GM21447 (cell line): Measurements from ENCODE around the gene ZNF223.
A peak's percentile ranks its signal among the peaks of the same experiment; 100 is the strongest.

Experiments used
- ATAC-seq: cut with Tn5 transposase; IDR thresholded peaks from one replicate; pipeline ENCODE4 v1.9.1; 2021; ENCODE audit not compliant: unreplicated experiment

ZNF223 gene

DNA sequence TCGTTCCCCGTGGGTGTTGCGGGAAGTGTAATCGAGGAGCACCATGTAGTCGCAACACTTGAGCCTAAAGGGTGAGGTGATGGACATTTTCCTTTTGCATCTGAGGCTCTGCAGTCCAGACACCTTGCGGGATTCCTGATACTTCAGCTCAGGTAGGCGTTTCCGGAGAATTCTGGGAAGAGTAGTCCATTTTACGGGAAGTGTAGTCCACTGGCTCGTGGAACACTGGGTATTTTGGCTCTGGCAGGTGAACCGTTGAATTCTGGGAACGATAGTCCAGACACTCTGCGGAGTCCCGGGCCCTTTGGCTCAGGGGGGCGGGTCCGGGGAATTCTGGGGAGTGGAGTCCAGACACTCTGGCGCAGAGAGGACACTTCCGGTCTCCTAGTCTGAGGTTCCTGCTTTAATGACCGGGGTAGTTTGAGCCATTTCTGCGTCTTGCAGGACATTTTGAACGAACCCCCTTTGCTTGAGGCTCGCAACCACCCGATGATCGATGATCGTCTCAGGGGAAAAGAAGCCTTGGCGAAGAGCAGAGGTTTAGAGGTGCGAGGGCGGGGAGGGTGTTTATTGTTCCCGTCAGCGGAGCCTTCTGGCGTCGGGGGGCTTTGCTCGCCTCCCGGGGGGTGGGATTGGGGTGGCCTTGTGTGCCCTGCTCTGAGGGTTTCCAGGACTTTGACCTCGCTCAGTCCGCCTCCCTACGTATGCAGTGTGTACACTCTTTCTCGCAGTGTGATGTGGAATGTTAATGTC, at the start of gene ZNF223:
TSS of gene ZNF223 (plus strand) at position 387 of the 753 bp plus-strand sequence. CDS start 3,141 bp downstream, outside the sequence.
- peak; percentile 61 for ATAC-seq

DNA sequence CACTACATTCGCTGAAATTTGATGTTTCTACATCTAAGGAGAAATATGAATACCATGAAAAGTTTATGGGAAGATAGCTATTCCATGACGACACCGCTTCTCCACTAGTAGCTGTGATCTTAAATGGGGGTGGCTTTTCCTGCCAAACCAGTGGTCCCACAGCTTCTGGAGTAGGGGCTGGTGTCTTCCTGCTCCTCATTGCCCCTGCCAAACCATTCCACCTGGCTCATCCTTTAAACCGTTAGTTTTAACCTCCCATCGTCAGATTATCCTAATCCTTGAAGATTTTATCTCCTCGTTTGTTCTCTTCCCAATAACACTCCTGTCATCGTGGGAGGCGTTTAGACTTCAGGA, 49.6 kb upstream of the ZNF223 start:
- ATAC-seq, result no peak

DNA sequence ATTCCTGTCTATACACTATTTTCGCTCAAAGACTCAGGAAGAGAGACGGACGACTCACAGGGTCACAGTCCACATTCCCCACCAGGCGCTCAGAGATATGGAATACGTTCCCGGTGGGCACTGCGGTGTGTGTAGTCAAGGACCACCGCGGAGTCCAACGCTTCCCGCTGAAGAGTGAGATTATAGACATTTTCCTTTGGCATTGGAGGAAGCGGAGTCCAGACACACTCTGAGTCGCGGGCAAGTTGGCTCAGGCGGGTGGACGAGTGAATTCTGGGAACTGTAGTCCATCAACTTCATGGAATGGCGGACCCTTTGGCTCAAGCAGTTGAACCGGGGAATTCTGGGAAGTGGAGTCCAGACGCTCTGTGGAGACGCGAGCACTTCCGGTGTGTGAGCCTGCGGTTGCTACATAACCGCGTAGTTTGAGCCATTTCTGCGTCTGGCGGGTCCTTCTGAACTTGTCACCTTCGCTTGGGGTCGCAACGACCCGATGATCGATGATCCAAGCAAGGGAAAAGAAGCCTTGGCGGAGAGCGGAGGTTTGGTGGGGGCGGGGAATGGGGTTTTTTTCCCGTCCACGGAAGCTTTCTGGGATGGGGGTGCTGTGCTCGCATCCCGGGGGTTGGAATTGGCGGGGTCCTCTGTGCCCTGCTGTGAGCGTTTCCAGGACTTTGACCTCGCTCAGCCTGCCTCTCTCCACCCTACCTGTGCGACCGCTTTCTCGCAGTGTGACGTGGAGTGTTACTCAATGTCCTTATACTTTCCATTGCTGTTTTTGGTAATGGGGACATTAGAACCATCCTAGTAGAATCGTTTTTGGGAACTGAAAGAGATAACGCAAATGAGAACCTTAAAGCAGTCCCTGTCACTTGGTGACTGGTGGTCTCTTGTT, 49.0 kb upstream of the ZNF223 start, which contains the start of gene ZNF230:
TSS of gene ZNF230 (plus strand) at position 392 of the 895 bp plus-strand sequence. CDS start 4,122 bp downstream, outside the sequence.
- peak; percentile 93 for ATAC-seq

DNA sequence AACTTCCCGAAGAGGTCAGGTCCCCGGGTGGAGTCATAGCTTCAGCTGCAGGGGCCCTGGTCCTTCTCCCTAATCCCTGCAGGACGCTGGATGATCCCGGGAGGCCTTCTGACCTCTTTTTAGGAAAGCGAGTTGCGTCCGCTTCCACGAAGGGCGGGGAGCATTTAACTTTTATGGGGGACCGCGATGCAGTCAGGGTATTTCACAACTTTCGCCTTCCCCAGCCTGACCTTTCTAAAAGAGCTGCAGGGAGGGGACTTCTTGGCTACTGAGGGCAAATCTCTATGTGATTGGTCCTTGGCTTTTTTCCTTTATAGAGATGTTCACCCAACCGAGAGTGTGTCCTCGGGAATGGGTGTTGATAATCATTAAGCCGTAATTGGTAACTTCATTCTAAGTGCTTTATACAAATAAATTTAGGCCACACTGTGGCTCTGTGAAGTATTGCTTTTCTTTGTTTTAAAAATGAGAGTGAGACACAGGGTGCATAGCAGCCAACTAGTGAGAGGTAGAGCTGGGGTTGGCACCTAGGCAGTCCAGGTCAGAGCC, 48.3 kb upstream of the ZNF223 start:
- ATAC-seq, result peak; percentile 26

DNA sequence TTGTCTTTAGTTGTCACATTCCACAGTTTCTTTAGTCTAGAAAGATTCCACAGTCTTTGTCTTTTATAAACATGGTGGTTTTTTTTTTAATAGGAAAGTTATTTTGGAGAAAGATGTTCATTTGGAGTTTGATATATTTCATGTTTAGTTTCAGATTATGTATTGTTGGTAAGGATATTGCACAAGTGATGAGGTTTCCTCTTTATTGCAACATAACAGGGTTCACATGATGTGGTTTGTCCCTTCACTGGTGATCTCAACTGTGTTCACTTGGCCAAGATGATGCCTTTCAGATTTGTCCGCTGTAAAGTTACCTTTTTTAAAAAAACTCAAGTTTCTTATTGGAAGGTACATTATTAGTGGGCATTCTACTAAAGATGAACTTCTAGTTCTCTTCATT, 45.9 kb upstream of the ZNF223 start:
- no peak for ATAC-seq

DNA sequence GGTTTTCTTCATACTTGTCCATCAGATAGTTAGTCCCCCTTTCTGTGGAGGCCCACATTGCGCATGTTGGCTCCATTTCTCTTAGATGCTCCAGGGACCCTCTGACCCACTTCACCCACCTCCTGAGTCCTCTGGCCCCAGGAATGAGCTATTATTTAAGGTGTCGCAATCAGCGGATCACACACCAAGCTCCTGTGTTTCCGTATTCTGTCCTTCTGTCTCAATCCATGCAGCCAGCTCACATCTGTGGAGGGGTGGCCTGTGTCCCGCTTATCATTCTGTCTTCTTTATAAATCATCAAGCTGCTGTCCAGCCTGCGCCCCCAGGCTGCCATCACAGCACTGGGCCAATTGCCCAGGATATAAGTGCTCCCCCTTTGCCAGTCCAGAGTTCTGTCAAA, 44.4 kb upstream of the ZNF223 start:
- no peak for ATAC-seq

DNA sequence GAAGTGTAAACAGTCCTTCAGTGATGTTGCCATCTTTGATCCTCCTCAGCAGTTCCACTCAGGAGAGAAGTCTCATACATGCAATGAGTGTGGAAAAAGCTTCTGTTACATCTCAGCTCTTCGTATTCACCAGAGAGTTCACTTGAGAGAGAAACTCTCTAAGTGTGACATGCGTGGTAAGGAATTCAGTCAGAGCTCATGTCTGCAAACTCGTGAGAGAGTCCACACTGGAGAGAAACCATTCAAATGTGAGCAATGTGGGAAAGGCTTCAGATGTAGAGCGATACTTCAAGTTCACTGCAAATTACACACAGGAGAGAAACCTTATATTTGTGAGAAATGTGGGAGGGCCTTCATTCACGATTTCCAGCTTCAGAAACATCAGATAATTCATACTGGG, 41.4 kb upstream of the ZNF223 start:
- ATAC-seq, result no peak

DNA sequence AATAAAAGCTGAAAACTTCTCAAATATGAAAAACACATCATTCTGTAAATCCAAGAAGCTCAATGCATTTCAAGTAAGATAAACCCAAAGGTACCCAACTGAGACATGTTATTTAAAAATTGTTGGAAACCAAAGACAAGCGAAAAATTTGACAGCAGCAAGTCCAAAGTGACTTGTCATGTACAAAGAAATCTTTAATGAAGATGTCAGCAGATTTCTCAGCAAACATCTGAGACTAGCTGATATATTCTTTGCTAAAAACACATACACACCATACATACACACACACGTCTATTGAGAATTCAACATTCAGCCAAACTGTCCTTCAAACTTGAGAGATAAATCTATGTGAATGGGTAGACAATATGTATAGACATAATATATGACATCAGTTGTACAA, 32.3 kb upstream of the ZNF223 start:
- ATAC-seq, result no peak

DNA sequence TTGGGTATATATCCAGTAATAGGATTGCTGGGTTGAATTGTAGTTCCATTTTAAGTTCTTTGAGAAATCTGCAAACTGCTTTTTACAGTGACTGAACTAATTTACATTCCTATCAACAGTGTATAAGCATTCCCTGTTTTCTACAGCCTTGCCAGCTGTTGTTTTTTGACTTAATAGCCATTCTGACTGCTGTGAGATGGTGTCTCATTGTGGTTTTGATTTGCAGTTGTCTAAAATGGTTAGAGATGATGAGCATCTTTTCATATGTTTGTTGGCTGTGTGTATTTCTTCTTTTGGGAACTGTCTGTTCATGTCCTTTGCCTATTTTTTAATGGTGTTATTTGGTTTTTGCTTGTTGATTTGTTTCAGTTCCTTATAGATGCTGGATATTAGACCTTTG, 30.6 kb upstream of the ZNF223 start:
- no peak for ATAC-seq

DNA sequence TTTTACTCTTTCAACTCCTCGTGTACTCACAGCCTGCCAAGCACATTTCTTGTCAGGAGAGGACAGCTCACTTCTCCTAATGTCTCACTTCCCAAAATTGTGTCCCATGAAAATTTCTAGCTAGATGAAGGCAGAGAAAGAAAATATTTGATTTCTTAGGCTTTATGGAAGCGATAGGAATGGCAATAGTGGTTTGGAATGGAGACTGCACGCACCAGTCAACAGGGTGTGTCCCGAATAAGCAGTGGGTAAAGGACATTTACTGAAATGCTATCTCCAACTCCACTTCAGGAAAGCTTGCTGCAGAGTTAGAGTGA, 27.0 kb upstream of the ZNF223 start:
- ATAC-seq, result no peak

DNA sequence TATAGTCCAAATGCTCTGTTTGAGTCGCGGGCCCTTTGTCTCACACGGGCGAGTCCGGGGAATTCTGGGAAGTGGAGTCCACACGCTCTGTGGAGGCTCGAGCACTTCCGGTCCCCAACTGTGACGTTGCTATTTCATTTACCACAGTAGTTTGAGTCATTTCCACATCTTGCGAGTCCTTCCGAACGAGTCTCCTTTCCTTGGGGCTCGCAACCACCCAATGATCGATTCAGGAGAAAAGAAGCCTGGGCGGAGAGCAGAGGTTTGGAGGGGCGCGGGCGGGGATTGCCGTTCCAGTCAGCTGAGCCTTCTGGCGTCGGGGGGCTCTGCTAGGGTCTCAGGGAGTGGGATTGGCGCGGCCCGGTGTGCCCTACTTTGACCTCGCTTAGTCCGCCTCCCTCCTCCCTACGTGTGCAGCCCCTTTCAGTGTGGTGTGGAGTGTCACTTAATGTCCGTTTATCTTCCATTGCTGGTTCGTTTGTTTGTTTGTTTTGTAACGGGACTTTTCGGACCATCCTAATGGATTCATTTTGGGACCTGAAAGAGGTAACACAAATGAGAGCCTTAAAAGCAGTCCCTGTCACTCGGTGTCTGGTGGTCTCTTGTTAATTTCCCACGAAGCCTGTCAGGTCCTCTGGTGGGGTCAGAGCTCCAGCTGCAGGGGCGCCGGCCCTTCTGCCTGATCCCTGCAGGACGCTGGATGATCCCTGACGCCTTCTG, 26.5 kb upstream of the ZNF223 start, which contains the start of gene ZNF222:
TSS of gene ZNF222 (plus strand) at position 163 of the 720 bp plus-strand sequence. CDS start at position 221, 58 bp downstream.
- ATAC-seq, result peak; percentile 96

DNA sequence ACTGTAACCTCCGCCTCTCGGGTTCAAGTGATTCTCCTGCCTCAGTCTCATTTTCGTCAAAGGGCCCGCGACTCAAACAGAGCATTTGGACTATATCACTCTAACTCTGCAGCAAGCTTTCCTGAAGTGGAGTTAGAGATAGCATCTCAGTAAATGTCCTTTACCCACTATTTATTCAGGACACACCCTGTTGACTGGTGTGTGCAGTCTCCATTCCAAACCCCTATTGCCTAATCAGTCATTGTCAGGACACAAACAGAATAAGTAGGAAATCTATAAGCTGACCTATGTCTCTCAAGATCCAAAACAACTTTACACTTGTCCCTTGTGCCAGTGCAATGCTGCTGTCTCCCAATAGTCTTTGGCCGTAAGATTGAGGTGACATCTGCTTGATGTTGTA, 25.2 kb upstream of the ZNF223 start:
- ATAC-seq, result no peak

DNA sequence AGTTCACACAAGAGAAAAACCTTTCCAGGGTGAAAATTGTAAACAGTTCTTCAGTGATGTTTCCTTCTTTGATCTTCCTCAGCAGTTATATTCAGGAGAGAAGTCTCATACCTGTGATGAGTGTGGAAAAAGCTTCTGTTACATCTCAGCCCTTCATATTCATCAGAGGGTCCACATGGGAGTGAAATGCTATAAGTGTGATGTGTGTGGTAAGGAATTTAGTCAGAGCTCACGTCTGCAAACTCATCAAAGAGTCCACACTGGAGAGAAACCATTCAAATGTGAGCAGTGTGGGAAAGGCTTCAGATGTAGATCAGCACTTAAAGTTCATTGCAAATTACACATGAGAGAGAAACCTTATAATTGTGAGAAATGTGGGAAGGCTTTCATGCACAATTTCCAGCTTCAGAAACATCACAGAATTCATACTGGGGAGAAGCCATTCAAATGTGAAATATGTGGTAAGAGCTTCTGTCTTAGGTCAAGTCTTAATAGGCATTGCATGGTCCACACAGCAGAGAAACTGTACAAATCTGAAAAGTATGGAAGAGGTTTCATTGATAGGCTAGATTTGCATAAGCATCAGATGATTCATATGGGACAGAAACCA, 19.7 kb upstream of the ZNF223 start:
- ATAC-seq, result no peak

DNA sequence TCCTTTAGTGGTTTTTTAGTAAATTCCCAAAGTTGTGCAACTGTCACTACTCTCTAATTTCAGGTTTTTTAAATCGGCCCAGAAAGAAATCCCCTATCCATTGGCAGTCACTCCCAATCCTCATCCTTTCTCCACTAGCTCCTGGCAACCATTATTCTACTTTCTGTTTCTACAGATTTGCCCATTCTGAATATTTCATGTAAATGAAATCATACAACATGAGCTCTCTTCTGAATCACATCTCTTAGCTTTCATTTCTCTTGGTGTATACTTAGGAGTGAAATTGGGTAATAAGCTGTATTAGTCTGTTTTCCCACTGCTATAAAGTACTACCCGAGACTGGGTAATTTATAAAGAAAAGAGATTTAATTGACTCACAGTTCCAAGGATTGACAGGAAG, 9.7 kb upstream of the ZNF223 start:
- ATAC-seq, result no peak

DNA sequence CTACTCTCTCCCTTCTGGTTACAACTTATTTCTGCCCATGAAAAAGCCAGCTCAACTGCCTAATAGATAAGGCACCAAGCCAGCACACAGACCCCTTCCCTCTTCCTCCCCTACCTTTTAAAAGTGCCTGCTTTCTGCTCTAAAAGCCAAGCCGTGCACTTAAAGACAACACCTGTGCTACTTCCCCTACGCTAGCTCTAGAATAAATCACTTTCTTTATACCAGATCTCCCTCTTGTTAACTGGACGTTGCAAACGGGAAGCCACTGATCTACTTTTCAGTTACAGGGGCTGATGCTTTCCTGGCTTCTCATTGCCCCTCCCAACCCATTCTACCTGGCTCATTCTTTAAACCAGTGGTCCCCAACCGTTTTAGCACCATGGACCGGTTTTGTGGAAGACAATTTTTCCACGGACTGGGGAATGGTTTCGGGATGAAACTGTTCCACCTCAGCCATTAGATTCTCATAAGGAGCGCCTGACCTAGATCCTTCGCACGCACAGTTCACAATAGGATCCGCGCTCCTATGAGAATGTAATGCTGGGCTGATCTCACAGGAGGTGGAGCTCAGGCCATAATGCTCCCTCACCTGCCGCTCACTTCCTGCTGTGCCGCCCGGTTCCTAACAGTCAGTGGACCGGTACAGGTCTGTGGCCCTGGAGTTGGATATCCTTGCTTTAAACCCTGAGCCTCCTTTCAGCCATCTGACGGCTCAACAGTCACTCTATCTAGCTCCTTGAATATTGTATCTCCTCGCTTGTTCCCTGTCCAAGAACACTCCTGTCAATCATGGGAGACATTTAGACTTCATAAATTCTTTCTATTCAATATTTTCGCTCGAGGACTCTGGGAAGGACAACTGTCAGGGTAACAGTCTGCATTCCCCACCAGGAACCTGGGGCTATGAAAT, 841 bp upstream of the ZNF223 start:
- no peak for ATAC-seq

DNA sequence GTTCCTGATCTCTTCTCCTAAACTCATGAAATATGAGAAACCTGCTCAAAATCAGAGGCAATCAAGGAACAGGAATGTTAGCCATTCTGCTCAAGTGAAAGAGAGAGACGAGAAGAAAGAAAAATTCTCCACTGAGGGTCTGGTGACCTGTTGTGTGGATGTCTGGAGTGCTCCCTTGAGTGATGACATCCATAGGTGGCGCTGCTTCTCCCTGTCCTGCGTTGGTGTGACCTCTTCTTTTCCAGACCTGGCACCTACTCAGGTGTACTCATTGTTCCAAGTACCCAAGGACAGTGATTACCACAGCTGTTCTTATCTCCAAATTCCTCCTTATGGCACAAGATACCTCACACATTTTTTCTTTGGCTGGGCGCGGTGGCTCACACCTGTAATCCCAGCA, 4.0 kb downstream of the ZNF223 start:
- no peak for ATAC-seq

DNA sequence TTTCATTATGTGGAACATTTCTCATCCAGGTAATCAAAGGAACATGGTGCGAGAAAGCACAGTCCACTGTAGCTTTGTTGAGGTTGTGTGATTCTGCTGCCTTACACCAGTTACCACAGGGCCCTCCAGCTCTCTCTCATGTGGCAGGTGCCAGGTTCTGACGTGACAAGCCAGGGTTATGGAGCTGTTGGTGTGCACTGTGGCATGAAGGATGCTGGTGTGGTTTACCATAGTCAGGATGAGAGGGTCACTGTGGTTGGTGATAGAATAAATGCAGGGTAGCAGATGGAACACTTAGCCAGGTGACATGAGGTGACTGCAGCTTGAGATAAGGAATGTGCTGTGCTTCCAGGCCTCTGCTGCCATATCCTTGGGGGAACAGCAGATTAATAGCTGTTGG, 7.4 kb downstream of the ZNF223 start:
- no peak for ATAC-seq

DNA sequence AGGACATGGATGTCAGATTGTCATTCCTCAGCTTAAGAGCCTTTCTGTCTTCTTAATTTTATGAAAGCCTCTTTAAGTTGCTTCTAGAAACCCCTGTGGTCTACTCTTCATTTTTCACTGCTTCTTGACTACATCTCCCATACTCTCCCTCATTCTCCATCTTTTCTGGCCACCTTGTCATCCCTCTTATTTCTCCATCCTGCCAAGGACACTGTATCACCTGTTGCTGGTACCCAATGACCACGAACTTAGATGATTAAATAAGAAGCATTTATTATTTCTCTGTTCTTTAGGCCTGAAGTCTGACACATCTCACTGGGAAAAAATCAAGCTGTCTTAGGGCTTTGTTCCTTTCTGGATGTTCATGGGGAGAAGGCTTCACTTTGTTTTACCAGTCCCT, 9.2 kb downstream of the ZNF223 start:
- no peak for ATAC-seq

DNA sequence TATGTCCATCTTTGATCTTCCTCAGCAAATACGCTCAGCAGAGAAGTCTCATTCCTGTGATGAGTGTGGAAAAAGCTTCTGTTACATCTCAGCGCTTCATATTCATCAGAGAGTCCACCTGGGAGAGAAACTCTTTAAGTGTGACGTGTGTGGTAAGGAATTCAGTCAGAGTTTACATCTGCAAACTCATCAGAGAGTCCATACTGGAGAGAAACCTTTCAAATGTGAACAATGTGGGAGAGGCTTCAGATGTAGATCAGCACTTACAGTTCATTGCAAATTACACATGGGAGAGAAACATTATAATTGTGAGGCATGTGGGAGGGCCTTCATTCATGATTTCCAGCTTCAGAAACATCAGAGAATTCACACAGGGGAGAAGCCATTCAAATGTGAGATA, 14.5 kb downstream of the ZNF223 start:
- ATAC-seq, result no peak

DNA sequence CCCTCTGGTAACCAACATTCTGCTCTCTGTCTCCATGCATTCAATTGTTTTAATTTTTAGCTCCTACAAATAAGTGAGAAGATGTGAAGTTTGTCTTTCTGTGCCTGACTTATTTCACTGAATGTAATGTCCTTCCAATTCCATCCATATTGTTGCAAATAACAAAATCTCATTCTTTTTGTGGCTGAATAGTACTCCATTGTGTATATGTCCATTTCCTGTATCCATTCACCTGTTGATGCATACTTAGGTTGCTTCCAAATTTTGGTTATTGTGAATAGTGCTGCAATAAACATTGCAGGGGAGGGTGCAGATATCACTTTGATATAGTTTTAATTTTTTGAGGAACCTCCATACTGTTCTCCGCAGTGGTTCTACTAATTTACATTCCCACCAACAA, 17.6 kb downstream of the ZNF223 start:
- ATAC-seq, result no peak
